Measurements from ENCODE around the gene CPSF4.

- TF ChIP-seq CTCF (conservative IDR thresholded peaks at IDR 0.05; ENCODE audit: low read length) (no peak), EZH2phosphoT487 (IDR thresholded peaks at IDR 0.05; ENCODE audit: borderline replicate concordance, low read depth, low read length) (no peak)
Observed at GRCh38 chr7:99433158-99433557, 5.6 kb upstream of the CPSF4 start.
